Esophagus muscularis mucosa (tissue), 3 donors: ENCODE data around the gene KLHL24.

Experiments
- EP300 ChIP-seq: sonication (generic); formaldehyde crosslinking; IDR thresholded peaks from one replicate; pipeline ENCODE4 v1.6.1; 2017; ENCODE audit warnings: antibody characterized with exemption
- POLR2AphosphoS5 ChIP-seq, 2 donors: sonication (generic); formaldehyde crosslinking; IDR thresholded peaks; one replicate each; pipeline ENCODE4 v1.6.1; 2017; ENCODE audit warnings: antibody characterized with exemption in 2 of 2

- TF ChIP-seq EP300 (no peak), POLR2AphosphoS5 (IDR thresholded peaks at IDR 0.05) (no peak)
Measured at GRCh38 chr3:183714622-183715021, 79.2 kb downstream of the KLHL24 start.
